ENCODE results near the gene SIGLEC12. TPM values are rescaled to one million over a fixed set of nuclear protein-coding genes. Genes with fewer than 3 reads are reported as not detected.

The SIGLEC12 gene
- total RNA-seq, 2 donors from 2014 or later: 0.91 TPM; not detected in 1

DNA sequence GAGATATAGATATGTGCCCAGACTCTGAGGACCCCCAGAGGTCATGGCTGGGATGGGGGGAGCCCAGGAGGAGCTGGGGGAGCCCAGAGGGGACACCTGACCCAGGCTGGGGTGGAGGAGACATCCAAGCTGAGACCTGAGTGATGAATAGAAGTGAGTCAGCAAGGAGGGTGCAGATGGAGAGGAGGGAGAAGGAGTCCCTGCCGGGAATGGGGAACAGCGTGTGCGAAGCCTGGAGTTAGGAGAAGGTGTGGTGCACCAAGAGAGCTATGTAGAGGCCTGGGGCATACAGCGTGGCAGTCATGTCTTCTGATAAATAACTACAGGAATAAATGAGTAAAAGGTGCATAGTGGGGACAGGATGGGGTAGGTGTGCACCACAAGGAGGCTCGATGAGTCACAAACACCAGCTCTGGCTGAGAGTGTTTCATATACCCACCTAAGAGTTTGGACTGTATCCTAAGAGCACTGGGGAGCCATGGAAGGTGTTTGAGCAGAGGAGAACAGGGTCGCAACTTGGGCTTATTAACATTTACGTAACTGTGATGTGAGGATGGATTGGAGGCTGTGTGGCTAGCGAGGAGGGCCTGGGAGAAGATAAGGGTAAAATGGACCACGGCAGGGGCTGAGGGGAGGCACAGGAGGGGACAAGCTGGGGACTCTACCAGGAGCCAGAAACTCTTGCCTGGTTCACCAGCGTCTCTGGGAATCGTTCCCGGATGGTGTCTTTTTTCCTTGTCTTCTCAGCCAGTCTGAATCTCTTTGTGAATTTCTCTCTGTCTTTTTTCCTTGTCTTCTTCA is 21.9 kb downstream of the SIGLEC12 start:
- Histone ChIP-seq H3K27ac (no peak overlapping the region), H3K4me3 (no peak overlapping the region), H3K27me3 (replicated peaks; ENCODE audit: insufficient read depth) (no peaks in the 10 kb centered on the region), H3K9me3 (no peaks in the 10 kb centered on the region), H3K36me3 (no peaks in the 10 kb centered on the region), H3K4me1 (replicated peaks) (no peaks in the 10 kb centered on the region)
- TF ChIP-seq POLR2AphosphoS5 (IDR thresholded peaks at IDR 0.05): no peak
- TF ChIP-seq POLR2A (IDR thresholded peaks at IDR 0.05): no peak
- TF ChIP-seq, protein P1, sequence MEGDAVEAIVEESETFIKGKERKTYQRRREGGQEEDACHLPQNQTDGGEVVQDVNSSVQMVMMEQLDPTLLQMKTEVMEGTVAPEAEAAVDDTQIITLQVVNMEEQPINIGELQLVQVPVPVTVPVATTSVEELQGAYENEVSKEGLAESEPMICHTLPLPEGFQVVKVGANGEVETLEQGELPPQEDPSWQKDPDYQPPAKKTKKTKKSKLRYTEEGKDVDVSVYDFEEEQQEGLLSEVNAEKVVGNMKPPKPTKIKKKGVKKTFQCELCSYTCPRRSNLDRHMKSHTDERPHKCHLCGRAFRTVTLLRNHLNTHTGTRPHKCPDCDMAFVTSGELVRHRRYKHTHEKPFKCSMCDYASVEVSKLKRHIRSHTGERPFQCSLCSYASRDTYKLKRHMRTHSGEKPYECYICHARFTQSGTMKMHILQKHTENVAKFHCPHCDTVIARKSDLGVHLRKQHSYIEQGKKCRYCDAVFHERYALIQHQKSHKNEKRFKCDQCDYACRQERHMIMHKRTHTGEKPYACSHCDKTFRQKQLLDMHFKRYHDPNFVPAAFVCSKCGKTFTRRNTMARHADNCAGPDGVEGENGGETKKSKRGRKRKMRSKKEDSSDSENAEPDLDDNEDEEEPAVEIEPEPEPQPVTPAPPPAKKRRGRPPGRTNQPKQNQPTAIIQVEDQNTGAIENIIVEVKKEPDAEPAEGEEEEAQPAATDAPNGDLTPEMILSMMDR (IDR thresholded peaks at IDR 0.05): no peak
- intact Hi-C loops (cut with DNase I): loop anchor here (10.0 kb wide), 1 partner anchor 295 kb away; no protein-coding TSS in a partner anchor
- DNase-seq (ENCODE audit: low spot score): no peak
- WGBS: 79% methylated on average over 12 of the region's 12 CpGs

DNA sequence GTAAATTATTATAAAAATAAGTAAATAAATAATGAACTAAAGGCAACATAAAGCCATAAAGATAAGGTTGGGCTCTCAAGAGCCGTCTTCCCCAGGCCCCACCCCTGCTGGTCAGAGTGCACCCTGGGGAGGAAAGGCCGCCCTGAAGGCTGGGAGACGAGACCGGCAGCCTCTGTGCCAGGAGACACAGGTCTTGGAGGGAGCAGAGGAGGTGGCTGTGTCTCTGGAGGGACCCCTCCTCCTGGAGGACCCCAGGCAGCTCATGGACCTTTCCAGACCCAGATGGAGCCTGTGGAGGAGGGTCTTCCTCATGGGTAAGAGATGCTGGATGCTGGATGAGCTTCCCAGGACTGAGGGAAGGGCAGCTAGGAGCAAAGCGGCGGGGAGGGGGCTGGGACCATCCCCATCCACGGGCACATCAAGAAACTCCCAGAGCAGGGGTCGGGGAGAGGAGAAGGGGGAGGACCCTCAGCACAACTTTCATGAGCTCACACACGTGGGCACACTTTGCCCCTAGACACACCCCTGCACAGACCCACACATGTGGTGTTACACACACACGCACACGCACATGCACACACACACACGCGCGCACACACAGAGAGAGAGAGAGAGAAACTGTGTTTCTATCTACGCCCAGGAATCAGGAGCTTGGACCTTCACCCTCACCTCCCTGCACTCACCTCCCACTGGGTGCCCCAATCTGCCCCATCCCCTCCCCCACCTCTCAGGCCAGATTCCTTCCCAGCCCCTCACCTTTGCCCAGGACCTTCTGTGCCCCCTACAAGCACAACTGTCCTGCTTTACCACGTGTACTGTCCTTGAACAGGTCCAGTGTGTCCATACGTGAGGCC is 23.0 kb downstream of the SIGLEC12 start, which contains the start of gene CEACAM18:
Gene CEACAM18 (plus strand): TSS at position 159 of the 854 bp plus-strand sequence.
- no peaks in the 10 kb centered on the region for H3K9me3 ChIP-seq
- no peaks in the 10 kb centered on the region for H3K36me3 ChIP-seq
- H3K27ac ChIP-seq: no peak within 1 kb of the TSS
- TF ChIP-seq, protein P1 (IDR thresholded peaks at IDR 0.05): no peak
- TF ChIP-seq POLR2AphosphoS5 (IDR thresholded peaks at IDR 0.05) (no peak), POLR2A (IDR thresholded peaks at IDR 0.05) (no peak)
- WGBS: 66% methylated on average over 17 of the region's 17 CpGs
- H3K4me1 ChIP-seq (replicated peaks): no peaks in the 10 kb centered on the region
- H3K4me3 ChIP-seq: no peak within 1 kb of the TSS
- intact Hi-C loops (cut with DNase I): loop anchor here (10.0 kb wide), 1 partner anchor 296 kb away; no protein-coding TSS in a partner anchor
- DNase-seq (ENCODE audit: low spot score): no peak
- no peaks in the 10 kb centered on the region for H3K27me3 ChIP-seq (replicated peaks; ENCODE audit: insufficient read depth)

DNA sequence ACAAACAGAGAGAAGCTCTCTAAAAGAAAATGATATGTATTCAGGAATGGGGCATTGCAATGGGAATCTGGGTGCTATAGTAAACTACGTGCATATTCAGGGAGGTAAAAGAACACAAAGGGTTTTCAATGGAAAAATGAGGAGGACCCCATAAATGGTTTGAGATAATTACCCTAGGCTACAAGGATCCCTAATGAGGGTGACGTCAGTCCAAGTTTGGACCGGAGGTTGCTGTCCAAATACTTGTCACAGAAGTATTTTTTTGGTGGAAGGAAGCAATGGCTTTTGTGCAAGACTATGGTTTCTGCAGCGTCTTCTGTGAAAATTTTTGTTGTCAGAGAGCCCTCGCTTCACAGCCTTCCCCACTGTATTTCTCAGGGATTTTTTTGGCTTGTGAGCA is 24.3 kb downstream of the SIGLEC12 start:
- TF ChIP-seq, protein P1 (IDR thresholded peaks at IDR 0.05): no peak
- no peak for TF ChIP-seq POLR2AphosphoS5 (IDR thresholded peaks at IDR 0.05)
- no peak for TF ChIP-seq POLR2A (IDR thresholded peaks at IDR 0.05)
- no peak for DNase-seq (ENCODE audit: low spot score)
- intact Hi-C loops (cut with DNase I): loop anchor here (10.0 kb wide), 1 partner anchor 297 kb away; no protein-coding TSS in a partner anchor
- H3K4me3 ChIP-seq: no peak overlapping the region
- 59% methylated on average over 5 of the region's 5 CpGs for WGBS
- no peaks in the 10 kb centered on the region for H3K27me3 ChIP-seq (replicated peaks; ENCODE audit: insufficient read depth)
- no peaks in the 10 kb centered on the region for H3K9me3 ChIP-seq
- H3K27ac ChIP-seq: no peak overlapping the region
- no peaks in the 10 kb centered on the region for H3K36me3 ChIP-seq
- no peaks in the 10 kb centered on the region for H3K4me1 ChIP-seq (replicated peaks)

DNA sequence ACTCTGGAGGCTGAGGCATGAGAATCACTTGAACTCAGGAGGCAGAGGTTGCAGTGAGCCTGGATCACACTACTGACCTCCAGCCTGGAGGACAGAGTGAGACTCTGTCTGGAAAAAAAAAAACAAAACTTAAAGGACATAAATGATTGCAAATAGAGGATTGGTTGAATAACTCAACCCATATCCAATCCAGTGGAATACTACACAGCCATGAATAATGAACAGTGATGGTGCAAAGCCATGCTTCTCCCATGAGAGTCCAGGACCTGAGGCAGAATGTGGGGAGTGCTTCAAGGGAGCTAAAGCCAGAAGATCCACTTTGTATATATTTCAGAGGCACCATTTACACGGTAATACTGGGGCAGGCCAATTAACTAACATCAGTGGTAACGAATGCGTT is 25.4 kb downstream of the SIGLEC12 start:
- WGBS: 92% methylated on average over 3 of the region's 3 CpGs
- Histone ChIP-seq H3K4me1 (replicated peaks) (no peaks in the 10 kb centered on the region), H3K36me3 (no peaks in the 10 kb centered on the region), H3K27ac (no peak overlapping the region), H3K4me3 (no peak overlapping the region), H3K27me3 (replicated peaks; ENCODE audit: insufficient read depth) (no peaks in the 10 kb centered on the region), H3K9me3 (no peaks in the 10 kb centered on the region)
- TF ChIP-seq POLR2A (IDR thresholded peaks at IDR 0.05) (no peak), POLR2AphosphoS5 (IDR thresholded peaks at IDR 0.05) (no peak)
- TF ChIP-seq, protein P1 (IDR thresholded peaks at IDR 0.05): no peak
- DNase-seq (ENCODE audit: low spot score): no peak
- intact Hi-C loops (cut with DNase I): loop anchor here (10.0 kb wide), 1 partner anchor 299 kb away; no protein-coding TSS in a partner anchor

Measured in prostate gland (tissue), 2 donors.